ENCODE data around the gene FNDC10.

DNA sequence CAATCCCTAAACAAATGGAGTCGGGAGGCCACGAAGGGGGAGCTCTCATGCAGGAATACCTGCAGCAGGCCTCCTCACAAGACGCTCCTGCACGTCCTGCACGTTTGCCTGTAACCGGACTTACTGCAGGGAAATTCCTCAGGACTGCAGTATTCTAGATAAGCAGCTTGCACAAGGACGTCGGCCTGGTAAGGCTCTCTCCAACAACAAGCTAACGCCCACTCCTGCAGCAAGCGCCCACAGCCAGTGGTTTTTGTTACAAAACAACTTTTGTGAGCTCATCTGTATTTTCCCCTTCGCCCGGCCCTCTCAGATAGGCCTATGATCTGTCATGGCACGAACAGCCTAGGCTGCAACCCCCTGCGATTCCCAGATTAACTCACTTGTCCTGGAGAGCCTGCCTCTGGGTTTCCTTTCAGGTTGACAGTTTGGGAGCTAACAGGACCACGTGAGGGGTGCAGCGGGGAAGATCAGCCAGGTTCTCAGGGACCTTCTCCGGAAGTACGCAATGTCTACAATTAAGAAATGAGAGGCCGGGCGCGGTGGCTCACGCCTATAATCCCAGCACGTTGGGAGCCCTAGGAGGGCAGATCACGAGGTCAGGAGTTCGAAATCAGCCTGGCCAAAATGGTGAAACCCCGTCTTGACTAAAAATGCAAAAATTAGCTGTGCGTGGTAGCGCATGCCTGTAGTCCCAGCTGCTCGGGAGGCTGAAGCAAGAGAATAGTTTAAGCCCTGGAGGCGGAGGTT lies 14.4 kb upstream of the FNDC10 start:
- TF ChIP-seq, protein P1, sequence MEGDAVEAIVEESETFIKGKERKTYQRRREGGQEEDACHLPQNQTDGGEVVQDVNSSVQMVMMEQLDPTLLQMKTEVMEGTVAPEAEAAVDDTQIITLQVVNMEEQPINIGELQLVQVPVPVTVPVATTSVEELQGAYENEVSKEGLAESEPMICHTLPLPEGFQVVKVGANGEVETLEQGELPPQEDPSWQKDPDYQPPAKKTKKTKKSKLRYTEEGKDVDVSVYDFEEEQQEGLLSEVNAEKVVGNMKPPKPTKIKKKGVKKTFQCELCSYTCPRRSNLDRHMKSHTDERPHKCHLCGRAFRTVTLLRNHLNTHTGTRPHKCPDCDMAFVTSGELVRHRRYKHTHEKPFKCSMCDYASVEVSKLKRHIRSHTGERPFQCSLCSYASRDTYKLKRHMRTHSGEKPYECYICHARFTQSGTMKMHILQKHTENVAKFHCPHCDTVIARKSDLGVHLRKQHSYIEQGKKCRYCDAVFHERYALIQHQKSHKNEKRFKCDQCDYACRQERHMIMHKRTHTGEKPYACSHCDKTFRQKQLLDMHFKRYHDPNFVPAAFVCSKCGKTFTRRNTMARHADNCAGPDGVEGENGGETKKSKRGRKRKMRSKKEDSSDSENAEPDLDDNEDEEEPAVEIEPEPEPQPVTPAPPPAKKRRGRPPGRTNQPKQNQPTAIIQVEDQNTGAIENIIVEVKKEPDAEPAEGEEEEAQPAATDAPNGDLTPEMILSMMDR (IDR thresholded peaks at IDR 0.05), result no peak
- no peak for TF ChIP-seq POLR2A (IDR thresholded peaks at IDR 0.05)

All from suprapubic skin (tissue), 3 donors.